ENCODE measurements around the gene TSHZ2.

DNA sequence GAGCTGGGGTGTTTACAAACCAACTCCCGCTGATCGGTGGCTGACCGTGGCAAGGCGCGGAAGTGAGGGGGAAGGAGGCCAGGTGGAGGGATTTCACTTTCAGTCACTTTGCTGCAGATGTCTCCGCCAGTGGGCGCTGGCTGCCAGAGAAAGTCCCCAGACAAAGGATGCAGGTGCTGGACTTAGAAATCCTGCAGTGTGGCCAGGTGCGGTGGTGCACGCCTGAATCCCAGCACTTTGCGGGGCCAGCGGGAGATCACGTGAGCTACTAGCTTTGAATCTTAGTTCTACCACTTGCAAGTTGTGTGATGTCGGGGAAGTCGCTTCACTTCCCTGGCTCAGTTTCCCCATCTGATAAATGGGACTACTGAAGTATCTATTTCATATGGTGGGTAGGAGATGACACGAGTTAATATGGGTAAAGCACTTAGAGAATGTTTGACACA, 441.1 kb downstream of the TSHZ2 start:
- TF ChIP-seq, protein P1, sequence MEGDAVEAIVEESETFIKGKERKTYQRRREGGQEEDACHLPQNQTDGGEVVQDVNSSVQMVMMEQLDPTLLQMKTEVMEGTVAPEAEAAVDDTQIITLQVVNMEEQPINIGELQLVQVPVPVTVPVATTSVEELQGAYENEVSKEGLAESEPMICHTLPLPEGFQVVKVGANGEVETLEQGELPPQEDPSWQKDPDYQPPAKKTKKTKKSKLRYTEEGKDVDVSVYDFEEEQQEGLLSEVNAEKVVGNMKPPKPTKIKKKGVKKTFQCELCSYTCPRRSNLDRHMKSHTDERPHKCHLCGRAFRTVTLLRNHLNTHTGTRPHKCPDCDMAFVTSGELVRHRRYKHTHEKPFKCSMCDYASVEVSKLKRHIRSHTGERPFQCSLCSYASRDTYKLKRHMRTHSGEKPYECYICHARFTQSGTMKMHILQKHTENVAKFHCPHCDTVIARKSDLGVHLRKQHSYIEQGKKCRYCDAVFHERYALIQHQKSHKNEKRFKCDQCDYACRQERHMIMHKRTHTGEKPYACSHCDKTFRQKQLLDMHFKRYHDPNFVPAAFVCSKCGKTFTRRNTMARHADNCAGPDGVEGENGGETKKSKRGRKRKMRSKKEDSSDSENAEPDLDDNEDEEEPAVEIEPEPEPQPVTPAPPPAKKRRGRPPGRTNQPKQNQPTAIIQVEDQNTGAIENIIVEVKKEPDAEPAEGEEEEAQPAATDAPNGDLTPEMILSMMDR (IDR thresholded peaks at IDR 0.05), result no peak
- TF ChIP-seq POLR2A (IDR thresholded peaks at IDR 0.05), result no peak

Measured in testis (tissue), 2 donors.